UCSD-AML1 (cell line): ENCODE data around the gene ZC3H4.
"Not testable (repeated sequence)": the region's sequence is repeated elsewhere in the genome, so short reads cannot be mapped to it uniquely, and the experiment has no call there.

ENCODE experiments used
- DNase-seq: peaks from one replicate; lab custom pipeline; 2025; ENCODE audit not compliant: unreplicated experiment; lab: John Stamatoyannopoulos, UW

ZC3H4 gene

DNA sequence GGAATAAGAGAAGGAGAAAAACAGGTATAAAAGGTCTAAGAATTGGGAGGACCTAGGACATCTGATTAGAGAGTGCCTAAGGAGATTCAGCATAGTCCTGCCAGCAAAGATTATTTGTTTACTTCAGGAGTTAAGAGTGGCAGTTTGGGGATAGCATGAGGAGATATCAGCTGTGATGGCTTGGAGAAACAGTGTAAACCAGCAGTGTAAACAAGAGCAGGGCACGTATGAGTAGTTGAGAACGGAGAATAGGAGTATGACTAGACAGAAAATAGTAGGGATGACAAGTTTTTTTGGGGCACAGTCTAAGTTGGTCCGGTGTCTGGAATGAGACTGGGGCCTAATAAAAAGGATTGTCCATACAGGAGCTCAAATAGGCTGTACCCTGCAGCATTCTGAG is 63.0 kb downstream of the ZC3H4 start:
- not testable (repeated sequence) for DNase-seq

DNA sequence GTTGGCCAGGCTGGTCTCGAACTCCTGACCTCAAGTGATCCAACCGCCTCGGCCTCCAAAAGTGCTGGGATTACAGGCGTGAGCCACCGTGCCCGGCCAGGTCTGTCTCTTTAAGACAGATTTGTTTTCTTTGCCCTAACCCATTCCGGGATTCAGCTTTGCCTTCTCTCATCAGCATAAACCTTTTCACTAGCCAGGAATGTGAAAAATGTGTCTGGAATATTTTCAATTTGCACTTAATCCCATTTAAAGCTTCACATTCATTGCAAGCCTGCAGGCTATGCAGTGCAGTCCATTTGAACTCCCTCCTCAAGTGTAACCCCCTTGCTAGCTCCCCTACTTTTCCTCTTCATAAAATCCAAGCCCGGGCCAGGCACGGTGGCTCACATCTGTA is 64.3 kb downstream of the ZC3H4 start:
- no peak for DNase-seq

DNA sequence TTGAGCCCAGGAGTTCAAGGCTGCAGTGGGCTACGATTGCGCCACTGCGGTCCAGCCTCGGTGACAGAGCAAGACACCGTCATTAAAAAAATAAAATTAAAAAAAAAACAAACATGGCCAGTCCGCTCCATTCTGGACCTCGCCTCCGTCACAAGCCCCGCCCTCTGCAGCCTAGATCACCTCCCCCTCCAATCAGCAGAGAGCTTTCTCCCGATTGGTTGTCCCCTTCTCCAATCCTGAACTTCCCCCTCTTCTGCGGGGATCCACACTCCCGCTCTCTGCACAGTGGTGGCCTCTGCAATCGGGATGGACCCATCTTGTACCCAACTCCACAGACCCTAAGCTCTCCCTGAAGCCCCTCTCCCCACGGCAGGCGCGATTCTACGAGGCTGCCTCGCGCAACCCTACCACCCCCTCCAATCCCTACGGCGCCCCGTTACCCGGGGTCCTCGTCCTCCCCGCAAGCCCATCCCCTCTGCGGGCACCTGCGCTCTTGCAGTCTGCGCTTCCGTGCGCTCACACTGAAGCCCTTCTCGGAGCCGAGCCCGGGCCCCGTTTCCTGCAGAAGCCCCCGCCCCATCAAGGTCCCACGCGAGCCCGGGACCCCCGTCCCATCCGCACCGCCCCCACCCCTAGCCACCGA is 65.7 kb downstream of the ZC3H4 start:
- peak; percentile 81 for DNase-seq

DNA sequence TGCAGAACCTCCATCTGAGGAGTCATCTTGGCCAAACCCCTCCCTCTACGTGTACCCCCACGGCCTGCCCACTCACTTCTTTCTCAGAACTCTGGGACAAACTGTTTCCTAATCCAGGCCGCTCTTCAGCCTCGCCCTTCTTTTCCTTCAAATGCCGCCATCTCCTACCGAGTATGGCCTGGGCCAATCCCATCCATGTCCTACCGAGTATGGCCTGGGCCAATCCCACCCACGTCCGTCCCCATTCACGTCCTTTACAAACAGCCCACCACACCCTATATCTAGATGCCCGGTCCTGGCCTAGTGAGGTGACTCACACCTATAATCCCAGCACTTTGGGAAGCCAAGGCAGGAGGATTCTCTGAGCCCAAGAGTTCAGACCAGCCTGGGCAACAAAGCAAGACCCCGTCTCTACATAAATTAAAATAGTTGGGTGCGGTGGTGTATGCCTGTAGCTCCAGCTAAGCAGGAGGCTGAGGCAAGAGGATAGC is 66.3 kb downstream of the ZC3H4 start:
- DNase-seq: no peak

DNA sequence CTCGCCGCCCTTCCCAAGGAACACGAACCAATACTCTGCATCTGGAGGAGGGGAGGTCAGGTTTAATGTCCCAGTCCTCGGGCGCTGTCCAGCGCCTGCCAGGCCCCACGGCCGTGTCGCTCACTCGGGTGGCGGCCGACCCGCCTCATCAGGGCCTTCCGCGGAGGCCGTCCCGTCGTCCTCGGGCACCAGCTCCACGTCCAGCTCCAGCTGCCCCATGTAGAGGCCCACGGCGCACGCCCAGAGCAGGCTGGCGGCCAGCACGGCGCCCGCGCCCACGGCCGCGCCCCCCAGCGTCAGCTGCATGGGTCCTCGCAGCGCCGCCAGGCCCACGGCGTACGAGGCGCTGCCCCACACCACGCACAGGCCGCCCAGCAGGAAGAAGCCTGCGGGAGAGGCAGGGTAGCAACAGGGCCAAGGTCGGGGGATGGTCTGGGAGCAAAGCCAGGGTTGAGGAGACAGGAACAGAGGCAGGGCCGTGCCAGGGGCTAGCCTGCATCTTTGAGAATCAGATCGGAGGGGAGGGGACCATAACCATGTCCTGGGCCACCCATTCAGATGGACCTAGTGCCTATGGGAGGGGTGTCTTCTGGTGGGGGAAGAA is 67.6 kb downstream of the ZC3H4 start:
- no peak for DNase-seq

DNA sequence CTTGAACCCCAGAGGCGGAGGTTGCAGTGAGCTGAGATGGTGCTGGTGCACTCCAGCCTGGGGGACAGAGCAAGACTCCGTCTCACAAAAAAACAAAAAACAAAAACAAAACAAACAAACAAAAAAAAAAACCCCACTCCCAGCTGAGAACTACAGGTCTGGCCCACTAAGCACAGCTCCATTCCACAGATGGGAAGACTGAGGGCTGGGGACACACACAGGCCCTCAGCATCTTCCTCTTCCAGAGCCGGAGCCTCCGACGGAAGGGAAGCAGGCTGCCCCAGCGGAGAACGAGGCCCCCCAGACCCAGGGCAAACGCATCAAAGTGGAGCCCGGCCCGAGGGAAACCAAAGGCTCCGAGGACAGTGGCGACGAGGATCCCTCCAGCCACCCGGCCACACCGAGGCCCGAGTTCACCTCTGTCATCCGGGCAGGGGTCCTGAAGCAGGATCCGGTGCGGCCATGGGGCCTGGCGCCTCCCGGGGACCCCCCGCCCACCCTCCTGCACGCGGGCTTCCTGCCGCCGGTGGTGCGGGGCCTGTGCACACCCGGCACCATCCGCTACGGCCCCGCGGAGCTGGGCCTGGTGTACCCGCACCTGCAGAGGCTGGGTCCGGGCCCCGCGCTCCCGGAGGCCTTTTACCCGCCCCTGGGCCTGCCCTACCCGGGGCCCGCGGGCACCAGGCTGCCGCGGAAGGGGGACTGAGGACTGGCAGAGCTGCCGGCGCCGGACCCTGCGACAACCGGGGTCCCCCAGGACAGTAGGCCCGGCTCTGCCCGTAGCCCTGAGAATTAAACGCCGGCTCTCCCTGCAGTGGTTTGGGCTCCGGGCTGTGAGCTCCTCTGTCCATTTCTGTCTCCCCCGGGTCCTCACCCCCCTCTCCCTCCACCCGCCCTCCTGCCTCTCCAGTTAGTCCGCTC is 68.4 kb downstream of the ZC3H4 start:
- no peak for DNase-seq

DNA sequence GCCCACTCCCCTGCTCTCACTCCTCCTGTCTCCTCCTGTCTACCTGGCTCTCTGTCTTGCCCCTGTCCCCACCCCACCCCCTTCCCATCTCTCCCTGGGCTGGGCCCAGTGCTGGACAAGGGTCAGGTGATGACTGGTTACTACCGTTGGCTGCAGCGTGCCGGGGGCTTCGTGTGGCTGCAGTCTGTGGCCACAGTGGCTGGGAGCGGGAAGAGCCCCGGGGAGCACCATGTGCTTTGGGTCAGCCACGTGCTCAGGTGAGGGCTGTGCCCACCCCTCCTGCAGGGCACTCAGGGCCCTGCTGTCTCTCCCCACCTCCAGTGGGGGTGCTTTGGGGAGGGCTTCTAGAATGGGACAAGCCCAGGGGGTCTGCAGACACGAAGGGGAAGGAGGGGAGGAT is 72.7 kb downstream of the ZC3H4 start:
- DNase-seq: no peak

DNA sequence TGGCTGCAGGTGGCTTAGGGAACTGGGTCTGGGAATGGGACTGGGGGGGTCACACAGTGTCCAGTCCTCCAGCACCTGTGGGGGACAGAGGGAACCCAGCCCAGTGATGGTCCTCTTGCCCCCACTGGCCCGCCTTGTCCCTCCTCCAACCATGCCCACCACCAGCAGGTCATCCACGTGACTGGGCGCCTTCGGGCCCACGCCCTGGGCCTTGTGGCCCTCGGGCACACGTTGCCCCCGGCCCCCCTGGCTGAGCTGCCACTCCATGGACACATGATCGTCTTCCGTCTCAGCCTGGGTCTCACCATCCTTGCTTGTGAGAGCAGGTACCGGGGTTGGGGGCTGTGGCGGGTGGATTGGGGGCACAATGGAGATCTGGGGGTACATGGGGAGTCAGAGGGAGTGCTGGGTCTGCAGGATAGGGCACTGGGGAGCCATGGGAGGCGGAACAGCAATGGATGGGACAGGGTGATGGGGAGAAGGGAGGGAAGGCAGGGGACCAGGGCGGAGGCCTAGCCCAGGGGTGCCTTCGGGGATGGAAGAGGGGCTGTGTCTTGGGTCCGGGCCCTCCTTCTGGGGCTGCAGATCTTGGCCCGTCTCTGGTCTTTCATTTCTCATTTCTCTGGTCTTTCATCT is 74.2 kb downstream of the ZC3H4 start:
- no peak for DNase-seq

DNA sequence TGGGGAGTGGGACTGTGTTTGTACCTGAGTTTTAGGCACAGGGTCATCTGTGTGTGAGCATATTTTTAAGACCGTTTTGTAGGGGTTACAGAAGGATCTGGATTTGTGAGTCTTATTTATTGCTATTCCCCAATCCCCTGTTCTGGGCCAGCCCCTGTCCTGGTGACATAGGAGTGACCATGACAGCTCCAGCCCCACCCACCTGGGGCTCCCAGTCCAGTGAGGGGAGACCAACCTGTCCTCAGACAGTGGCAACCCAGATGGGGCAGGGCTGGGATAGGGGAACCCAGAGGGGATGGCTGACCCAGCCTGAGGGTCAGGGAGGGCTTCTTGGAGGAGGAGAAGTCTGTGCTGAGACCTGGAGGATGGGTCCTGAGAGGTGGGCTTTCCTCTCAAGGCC is 75.8 kb downstream of the ZC3H4 start:
- no peak for DNase-seq

DNA sequence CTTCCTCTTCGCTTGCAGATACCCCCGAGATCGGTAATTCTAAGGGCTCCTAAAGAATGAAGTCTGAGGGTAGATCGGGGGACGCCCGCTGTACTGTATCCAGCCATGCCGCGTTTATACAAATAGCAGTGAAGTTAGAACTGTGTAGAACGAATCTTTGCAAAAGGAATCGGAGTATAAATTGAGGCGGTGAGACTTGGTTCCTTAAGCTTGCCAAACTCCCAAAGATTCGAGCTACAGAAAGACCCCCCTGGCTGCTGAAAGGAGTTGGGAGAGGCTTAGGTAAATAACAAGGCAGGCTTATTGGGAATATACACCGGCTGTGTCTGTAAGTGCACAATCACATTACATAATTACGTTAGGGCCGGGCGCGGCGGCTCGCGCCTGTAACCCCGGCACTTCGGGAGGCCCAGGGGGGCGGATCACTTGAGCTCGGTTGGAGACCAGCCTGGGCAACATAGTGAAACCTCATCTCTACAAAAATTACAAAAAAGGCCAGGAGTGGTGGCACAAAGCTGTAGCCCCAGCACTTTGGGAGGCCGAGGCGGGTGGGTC is 77.4 kb downstream of the ZC3H4 start:
- DNase-seq: no peak

DNA sequence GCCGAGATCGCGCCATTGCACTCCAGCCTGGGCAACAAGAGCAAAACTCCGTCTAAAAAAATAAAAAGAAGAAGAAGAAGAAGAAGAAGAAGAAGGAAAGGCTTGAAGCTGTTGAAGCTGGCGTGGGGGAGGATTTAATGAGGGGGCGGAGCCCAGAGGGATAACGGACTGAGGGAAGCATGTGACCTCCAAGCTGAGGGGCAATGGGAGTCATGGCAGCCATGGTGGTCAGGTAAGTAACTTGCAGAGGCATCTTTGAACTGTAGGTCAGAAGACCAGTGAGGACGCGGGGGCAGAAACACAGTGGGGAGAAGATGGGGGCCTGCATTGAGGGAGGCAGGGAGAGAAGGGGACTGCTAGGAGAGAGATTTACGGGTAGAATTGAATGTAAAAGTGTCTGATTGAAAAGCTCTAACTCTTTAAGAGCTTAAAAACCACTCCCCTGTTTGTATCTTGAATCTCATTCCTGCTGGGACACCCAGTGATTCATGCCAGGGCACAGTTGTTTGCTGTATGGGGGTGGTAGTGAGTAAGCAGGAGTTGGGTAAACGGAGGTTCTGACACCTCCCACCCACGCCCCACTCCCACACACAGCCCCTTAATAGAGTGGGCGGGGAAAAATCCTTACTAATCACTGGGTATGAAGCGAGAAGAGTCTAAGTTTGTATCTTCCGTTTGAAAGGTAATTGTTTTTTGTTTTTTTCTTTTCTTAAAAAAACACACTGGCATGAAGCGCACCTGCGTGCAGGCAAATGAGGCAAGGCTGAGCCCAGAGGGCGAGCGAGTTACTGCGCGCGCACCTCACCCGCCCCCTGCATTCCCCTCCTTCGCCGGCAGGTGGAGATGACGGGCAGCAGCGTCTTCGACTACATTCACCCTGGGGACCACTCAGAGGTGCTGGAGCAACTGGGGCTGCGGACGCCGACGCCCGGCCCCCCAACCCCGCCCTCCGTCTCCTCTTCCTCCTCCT is 78.2 kb downstream of the ZC3H4 start:
- DNase-seq: peak; percentile 92

DNA sequence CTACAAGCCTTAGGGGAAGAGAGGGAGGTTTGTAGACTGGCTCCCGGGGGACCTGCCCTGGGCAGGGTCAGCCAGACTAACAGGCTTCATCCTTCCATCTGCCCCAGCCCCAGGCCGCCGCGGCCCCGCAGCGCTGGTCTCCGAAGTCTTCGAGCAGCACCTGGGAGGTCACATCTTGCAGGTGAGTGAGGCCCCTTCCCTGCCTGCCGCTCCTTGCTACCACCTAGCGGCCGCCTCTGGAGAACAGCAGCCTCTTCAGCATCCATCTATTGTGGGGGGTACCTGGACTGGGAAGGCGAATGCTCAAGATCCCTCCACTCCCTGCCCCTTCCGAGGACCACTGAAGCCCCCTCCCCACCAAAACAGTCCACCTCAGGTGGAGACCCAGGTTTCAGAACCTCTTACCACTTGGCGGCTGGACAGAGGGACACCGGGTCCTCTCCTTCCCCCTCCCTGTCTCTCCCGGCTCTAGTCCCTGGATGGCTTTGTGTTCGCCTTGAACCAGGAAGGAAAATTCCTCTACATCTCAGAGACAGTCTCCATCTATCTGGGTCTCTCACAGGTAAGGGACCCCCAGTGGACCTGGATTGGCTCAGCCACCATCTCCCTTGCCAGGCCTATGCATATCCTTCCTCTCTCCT is 81.3 kb downstream of the ZC3H4 start:
- peak; percentile 46 for DNase-seq

DNA sequence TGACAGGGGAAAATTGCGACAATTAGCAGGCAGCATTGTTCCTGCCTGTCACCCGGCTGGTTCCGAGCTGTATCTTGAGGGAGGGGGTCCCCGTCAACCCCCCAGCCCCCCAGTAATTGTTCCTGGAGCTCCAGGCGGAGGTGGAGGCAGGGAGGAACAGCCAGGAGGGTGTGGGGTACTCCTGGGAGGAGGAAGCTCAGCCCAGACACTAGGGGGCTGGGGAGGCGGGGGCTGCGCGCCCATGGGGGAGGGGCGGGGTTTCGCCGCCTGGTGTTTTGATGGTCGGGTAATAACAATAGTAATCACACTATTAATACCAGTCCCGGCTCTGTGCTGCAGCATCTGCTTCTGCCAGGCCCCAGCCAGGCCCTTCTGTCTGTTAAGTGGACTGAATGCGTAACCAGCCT is 85.4 kb downstream of the ZC3H4 start:
- no peak for DNase-seq

DNA sequence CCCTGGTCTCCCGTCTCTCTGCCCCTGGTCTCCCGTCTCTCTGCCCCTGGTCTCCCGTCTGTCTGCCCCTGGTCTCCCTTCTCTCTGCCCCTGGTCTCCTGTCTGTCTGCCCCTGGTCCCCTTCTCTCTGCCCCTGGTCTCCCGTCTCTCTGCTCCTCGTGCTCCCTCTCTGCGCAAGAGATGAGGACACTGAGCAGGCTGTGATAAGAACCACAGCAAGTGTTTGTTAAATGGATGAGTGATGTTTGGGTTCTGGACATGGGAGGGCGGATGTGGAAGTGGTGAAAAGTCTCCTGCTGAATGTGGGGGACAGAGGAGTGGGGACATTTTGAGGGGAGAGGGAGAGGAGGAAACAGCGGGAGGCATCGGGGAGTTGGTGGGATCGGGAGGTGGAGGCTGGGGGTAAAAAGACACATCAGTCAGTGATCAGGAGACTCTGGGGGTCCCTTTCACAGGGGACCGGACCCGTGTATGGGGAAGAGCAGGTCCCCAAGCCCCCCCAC is 85.9 kb downstream of the ZC3H4 start:
- DNase-seq: no peak

DNA sequence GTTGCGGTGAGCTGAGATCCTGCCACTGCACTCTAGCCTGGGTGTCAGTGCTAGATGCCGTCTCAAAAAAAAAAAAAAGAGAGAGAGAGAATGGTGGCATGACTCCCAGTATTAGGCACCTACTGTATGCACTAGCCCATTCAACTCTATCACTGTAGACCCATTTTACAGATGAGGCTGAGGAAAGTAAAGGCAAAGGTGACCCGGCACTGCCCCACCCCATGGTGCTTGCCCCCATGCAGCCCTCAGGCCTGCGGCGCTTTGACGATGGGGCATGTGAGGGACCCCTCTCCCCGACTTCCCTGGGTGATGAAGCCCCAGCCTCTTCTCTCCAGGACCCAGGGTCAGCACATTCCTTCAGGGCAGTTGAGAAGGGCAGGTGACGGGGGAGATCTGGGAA is 86.7 kb downstream of the ZC3H4 start:
- no peak for DNase-seq

DNA sequence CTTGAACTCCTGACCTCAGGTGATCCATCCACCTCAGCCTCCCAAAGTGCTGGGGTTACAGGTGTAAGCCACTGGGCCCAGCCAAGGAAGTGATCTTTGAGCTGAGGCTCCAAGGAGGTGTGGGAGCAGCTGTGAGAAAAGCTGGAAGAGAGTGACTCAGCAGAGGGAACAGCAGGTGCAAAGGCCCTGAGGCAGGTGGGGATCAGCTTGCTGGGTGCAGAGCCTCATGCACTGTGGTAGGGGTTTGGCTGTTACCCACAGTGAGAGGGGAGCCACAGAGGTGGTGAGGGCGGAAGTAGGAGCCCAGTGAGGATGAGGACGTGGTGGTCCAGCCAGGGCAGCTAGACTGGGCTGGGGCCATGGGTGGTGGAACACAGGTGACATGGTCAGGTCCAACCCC is 87.4 kb downstream of the ZC3H4 start:
- no peak for DNase-seq

DNA sequence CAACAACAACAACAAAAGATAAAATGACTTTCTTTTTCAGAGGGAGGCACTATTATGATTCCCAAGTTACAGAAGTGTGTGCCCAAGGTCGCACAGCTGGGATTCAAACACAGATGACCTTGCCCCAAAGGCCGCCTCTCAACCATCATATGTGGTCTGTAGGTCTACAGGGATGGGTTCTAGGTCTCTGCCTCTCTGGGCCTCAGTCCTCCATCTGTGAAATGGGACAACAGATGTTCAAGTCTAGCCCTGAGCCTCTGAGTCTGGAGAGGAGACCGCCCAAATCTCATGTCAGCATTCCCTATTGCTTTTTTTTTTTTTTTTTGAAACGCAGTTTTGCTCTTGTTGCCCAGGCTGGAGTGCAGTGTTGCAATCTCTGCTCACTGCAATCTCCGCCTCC is 89.1 kb downstream of the ZC3H4 start:
- DNase-seq: no peak

DNA sequence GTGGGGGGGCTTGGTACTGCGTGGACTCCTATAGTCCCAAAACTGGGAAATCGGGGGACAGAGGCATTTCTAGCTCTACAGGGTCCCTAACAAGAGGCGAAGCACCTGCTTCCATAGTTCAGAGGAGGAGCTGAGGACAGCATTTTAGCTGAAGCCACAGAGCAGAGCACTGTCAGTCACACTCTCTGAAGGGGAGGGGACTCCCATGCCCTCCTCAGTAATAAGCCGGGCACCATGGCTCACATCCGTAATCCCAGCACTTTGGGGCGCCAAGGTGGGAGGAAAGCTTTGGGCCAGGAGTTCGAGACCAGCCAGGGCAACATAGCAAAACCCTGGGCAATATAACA is 90.2 kb downstream of the ZC3H4 start:
- no peak for DNase-seq
